Left lung (tissue), 14 donors: ENCODE measurements around the gene IBTK. TPM values are rescaled to one million over a fixed set of nuclear protein-coding genes. Genes with fewer than 3 reads are reported as not detected.
"Not testable (repeated sequence)": the region's sequence is repeated elsewhere in the genome, so short reads cannot be mapped to it uniquely, and the experiment has no call there.

Experiments used
- ATAC-seq: fragments of 200-7000 bp; cut with Tn5 transposase; one replicate; pipeline ENCODE4 v1.9.1; 2020; ENCODE audit warnings: moderate library complexity
- DNase-seq, 4 donors: peaks; one replicate each; pipeline ENCODE4 v3.0.0-alpha.2; 2013 to 2020
- H3K27ac ChIP-seq, 2 donors: fragments of 200-600 bp; sonication (generic) in 1 of 2; one replicate each; pipeline versions ENCODE4 v1.5.0 to v1.8.0; 2020 to 2021
- H3K27me3 ChIP-seq, 2 donors: fragments of 200-600 bp; sonication (generic) in 1 of 2; one replicate each; pipeline versions ENCODE4 v1.5.0 to v1.8.0; 2020 to 2021
- H3K36me3 ChIP-seq, 2 donors: fragments of 200-600 bp; sonication (generic) in 1 of 2; one replicate each; pipeline versions ENCODE4 v1.5.0 to v1.8.0; 2020 to 2021
- H3K4me1 ChIP-seq, 2 donors: fragments of 200-600 bp; one replicate each; pipeline ENCODE4 v1.8.0; 2021
- H3K4me3 ChIP-seq, 2 donors: fragments of 200-600 bp; sonication (generic) in 1 of 2; one replicate each; pipeline versions ENCODE4 v1.5.0 to v1.8.0; 2020 to 2021; ENCODE audit warnings: mild to moderate bottlenecking in 1 of 2
- H3K9me3 ChIP-seq, 2 donors: fragments of 200-600 bp; sonication (generic) in 1 of 2; one replicate each; pipeline versions ENCODE4 v1.5.0 to v1.8.0; 2020 to 2021
- intact Hi-C, 2 donors: fragments of 100-400 bp; cut with DNase I; formaldehyde crosslinking; loops; one replicate each; pipeline versions ENCODE4 v1.11.2 to v1.14.2; 2022
- long read RNA-seq, 12 donors: library from polyadenylated mRNA in 2 of 12; unstranded in 2 of 12; transcript quantifications; one replicate each; pipeline ENCODE4 v2.0.0 and lab custom pipeline, GENCODE V29; 2019 to 2026
- polyA plus RNA-seq, 6 donors: library from polyadenylated mRNA; unstranded; fragments of 120-200 nt; gene quantifications; one replicate each; pipeline ENCODE4 v1.2.1, GENCODE V29; 2013; ENCODE audit not compliant: insufficient read length in 6 of 6
- total RNA-seq, 2 donors: library from RNA; stranded (reverse); fragmentation: NEBNext Ultra II Directional; extraction: Animal tissue kit (Norgen Biotek cat#: 25700); gene quantifications; one replicate each; pipeline ENCODE4 v1.2.1, GENCODE V29; 2021
- TF ChIP-seq, protein P1 (sequence below), 2 donors: fragments of 200-600 bp; sonication (generic) in 1 of 2; IDR thresholded peaks; one replicate each; pipeline versions ENCODE4 v1.5.0 to v1.8.0; 2021; ENCODE audit warnings: antibody characterized with exemption in 2 of 2
- donor health status: DM: no; HTN: yes; CAD: no.
- donor health status: DM: no; HTN: no; CAD: no.

IBTK gene, protein sequence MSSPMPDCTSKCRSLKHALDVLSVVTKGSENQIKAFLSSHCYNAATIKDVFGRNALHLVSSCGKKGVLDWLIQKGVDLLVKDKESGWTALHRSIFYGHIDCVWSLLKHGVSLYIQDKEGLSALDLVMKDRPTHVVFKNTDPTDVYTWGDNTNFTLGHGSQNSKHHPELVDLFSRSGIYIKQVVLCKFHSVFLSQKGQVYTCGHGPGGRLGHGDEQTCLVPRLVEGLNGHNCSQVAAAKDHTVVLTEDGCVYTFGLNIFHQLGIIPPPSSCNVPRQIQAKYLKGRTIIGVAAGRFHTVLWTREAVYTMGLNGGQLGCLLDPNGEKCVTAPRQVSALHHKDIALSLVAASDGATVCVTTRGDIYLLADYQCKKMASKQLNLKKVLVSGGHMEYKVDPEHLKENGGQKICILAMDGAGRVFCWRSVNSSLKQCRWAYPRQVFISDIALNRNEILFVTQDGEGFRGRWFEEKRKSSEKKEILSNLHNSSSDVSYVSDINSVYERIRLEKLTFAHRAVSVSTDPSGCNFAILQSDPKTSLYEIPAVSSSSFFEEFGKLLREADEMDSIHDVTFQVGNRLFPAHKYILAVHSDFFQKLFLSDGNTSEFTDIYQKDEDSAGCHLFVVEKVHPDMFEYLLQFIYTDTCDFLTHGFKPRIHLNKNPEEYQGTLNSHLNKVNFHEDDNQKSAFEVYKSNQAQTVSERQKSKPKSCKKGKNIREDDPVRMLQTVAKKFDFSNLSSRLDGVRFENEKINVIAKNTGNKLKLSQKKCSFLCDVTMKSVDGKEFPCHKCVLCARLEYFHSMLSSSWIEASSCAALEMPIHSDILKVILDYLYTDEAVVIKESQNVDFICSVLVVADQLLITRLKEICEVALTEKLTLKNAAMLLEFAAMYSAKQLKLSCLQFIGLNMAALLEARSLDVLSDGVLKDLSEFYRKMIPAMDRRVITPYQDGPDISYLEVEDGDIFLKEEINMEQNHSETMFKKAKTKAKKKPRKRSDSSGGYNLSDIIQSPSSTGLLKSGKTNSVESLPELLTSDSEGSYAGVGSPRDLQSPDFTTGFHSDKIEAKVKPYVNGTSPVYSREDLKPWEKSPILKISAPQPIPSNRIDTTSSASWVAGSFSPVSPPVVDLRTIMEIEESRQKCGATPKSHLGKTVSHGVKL (N-terminal part only)
- total RNA-seq (10 to 100 TPM; 34.9 to 45.4 TPM), polyA plus RNA-seq (10 to 100 TPM; 39.4 to 46.8 (median 42.8) TPM)
- long read RNA-seq, donor 1, full-length matches to known transcripts: 1 of 11 reads
- long read RNA-seq, donor 1, partial matches to known transcripts: 10 of 11 reads
- long read RNA-seq, donor 1, other reads (novel, unspliced or antisense): 0 of 11 reads
- long read RNA-seq, donor 2: 0 reads
- long read RNA-seq, donor 3: 0 reads
- long read RNA-seq, donor 4, partial matches to known transcripts: 14 of 19 reads
- long read RNA-seq, donor 4, other reads (novel, unspliced or antisense): 5 of 19 reads
- long read RNA-seq, donor 5, partial matches to known transcripts: 0 of 1 reads
- long read RNA-seq, donor 5, other reads (novel, unspliced or antisense): 0 of 1 reads
- long read RNA-seq, donor 6: 0 reads
- long read RNA-seq, donor 7, partial matches to known transcripts: 7 of 7 reads
- long read RNA-seq, donor 7, other reads (novel, unspliced or antisense): 0 of 7 reads
- long read RNA-seq, donor 8: 0 reads
- long read RNA-seq, donor 9: 0 reads
- long read RNA-seq, donor 10, partial matches to known transcripts: 9 of 15 reads
- long read RNA-seq, donor 10, other reads (novel, unspliced or antisense): 6 of 15 reads
- long read RNA-seq, donor 11, full-length matches to known transcripts: 2 of 8 reads
- long read RNA-seq, donor 11, partial matches to known transcripts: 6 of 8 reads
- long read RNA-seq, donor 11, other reads (novel, unspliced or antisense): 0 of 8 reads
- long read RNA-seq, donor 12: 0 reads

DNA sequence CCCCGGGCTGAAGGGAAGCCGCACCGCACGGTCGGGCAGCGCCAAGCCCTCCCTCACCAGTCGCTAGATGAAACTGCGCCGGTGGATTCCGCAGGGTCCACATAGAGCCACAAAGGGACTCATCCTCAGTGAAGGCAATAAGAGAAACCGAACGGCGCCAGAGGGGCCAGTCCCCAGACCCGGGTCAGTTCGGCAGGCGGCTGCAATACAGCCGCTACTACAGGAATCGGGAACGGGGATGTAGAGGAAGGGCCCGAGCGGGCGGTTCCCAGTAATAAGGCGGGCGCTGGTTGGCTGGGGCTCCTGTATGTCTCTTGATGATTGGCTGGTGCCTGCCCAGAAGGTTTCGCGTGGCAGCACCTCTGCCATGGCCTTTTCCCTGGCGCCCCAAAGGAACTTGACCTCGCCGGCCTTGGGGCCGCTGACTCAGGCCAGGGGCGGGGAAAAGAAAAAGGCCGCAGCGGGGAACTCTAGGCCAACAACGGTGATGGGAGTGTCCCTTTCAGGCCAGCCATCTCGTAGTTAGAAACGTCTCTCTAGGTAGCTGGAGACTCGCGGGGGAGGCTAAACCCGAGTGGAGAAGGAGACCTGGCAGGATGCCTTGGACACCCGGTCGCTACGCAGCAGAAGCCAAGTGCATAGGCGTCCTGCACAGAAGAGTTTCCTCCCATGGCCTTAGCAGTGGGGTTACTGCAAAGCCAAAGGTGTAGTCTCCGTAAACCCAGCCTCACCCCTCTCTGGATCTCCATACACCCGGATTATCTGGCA lies at the start of gene IBTK:
Gene IBTK, minus strand, starts transcription at position 240 of the 768 bp plus-strand sequence. CDS start 7,258 bp downstream, outside the sequence.
- no peaks in the 10 kb centered on the region for H3K9me3 ChIP-seq
- TF ChIP-seq, protein P1, sequence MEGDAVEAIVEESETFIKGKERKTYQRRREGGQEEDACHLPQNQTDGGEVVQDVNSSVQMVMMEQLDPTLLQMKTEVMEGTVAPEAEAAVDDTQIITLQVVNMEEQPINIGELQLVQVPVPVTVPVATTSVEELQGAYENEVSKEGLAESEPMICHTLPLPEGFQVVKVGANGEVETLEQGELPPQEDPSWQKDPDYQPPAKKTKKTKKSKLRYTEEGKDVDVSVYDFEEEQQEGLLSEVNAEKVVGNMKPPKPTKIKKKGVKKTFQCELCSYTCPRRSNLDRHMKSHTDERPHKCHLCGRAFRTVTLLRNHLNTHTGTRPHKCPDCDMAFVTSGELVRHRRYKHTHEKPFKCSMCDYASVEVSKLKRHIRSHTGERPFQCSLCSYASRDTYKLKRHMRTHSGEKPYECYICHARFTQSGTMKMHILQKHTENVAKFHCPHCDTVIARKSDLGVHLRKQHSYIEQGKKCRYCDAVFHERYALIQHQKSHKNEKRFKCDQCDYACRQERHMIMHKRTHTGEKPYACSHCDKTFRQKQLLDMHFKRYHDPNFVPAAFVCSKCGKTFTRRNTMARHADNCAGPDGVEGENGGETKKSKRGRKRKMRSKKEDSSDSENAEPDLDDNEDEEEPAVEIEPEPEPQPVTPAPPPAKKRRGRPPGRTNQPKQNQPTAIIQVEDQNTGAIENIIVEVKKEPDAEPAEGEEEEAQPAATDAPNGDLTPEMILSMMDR (IDR thresholded peaks at IDR 0.05): no peak
- intact Hi-C loops: no loop called here

DNA sequence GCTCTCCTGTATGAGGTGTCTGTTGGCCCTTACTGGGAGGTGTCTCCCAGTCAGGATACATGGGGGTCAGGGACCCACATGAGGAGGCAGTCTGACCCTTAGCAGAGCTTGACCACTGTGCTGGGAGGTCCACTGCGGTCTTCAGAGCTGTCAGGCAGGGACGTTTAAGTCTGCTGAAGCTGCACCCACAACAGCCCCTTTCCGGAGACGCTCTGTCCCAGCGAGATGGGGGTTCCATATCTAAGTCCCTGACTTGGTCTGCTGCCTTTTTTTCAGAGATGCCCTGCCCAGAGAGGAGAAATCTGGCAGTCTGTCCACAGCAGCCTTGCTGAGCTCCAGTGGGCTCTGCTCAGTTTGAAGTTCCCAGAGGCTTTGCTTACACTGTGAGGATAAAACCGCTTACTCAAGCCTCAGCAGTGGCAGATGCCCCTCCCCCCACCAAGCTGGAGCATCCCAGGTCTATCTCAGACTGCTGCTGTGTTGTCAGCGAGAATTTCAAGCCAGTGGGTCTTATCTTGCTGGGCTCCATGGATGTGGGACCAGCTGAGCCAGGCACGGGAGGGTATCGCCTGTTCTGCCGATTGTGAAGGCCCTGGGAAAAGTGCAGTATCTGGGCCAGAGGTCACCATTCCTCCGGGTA lies 36.3 kb upstream of the IBTK start:
- H3K36me3 ChIP-seq: no peaks in the 10 kb centered on the region
- no peaks in the 10 kb centered on the region for H3K27me3 ChIP-seq
- no peak overlapping the region for H3K4me3 ChIP-seq
- DNase-seq (no peak), ATAC-seq (no peak)
- no peak overlapping the region for H3K27ac ChIP-seq
- no peaks in the 10 kb centered on the region for H3K4me1 ChIP-seq
- intact Hi-C loops: no loop called here
- TF ChIP-seq, protein P1 (IDR thresholded peaks at IDR 0.05): no peak
- no peaks in the 10 kb centered on the region for H3K9me3 ChIP-seq

More for the DNA sequence above, at the start of gene IBTK:
- peaks cover 0 to 4% of the 10 kb centered on the region in 2 donors for H3K36me3 ChIP-seq
- DNase-seq (peak; percentile 91 to 96 (median 94)), ATAC-seq (peak; percentile 94)
- H3K4me3 ChIP-seq: peak within 1 kb of the TSS; percentile 64 to 72
- no peaks in the 10 kb centered on the region for H3K27me3 ChIP-seq
- H3K27ac ChIP-seq: peak within 1 kb of the TSS; percentile 93 to 95
- H3K4me1 ChIP-seq: peaks cover 25 to 45% of the 10 kb centered on the region in 2 donors

DNA sequence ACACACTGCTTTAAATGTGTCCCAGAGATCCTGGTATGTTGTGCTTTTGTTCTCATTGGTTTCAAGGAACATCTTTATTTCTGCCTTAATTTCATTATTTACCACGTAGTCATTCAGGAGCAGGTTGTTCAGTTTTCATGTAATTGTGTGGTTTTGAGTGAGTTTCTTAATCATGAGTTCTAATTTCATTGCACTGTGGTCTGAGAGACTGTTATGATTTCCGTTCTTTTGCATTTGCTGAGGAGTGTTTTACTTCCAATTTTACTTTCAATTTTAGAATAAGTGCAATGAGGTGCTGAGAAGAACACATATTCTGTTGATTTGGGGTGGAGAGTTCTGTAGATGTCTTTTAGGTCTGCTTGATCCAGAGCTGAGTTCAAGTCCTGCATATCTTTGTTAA lies 34.0 kb upstream of the IBTK start:
- H3K9me3 ChIP-seq, ATAC-seq, H3K36me3 ChIP-seq, H3K27ac ChIP-seq, DNase-seq, intact Hi-C loops, H3K4me1 ChIP-seq, H3K4me3 ChIP-seq, H3K27me3 ChIP-seq: not testable (repeated sequence)

DNA sequence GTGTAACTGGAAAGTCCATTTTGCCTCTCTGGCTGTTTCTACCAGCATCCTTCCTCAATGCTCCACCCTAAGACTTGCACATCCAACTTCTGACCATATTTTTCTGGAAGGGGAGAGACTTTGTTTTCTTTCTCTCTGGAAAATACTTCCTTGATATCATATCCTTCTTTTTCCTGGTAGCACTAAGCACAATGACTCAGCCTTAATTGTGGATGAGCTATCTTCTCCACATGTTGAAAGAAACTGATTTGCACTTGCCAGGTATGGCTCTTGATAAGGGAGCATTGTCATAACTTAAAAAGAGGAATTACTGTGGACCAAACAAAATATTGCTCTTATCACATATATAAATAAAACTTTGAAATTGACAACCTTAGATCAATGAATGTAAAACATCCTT lies 30.1 kb upstream of the IBTK start:
- TF ChIP-seq, protein P1 (IDR thresholded peaks at IDR 0.05): no peak
- intact Hi-C loops: no loop called here
- no peak for ATAC-seq

More for the DNA sequence above, 30.1 kb upstream of the IBTK start:
- no peak for DNase-seq
- Histone ChIP-seq H3K36me3 (no peaks in the 10 kb centered on the region), H3K4me1 (no peaks in the 10 kb centered on the region), H3K27ac (no peak overlapping the region), H3K4me3 (no peak overlapping the region), H3K27me3 (no peaks in the 10 kb centered on the region), H3K9me3 (no peaks in the 10 kb centered on the region)
